CD14-positive monocyte (primary cell): ENCODE results near the gene SMARCAD1. TPM values are rescaled to one million over a fixed set of nuclear protein-coding genes. Genes with fewer than 3 reads are reported as not detected.
A peak's percentile ranks its signal among the peaks of the same experiment; 100 is the strongest.

ENCODE experiments used
- DNase-seq, 3 donors: peaks; one replicate each; pipeline ENCODE4 v3.0.0-alpha.2; 2011 to 2022
- H2AFZ ChIP-seq: 2 replicates; pipeline ENCODE4 v1.6.0; 2012; ENCODE audit warnings: mild to moderate bottlenecking, low read depth, low read length, inconsistent platforms; ENCODE audit not compliant: insufficient read depth, poor library complexity, severe bottlenecking
- H3K27ac ChIP-seq, 2 donors: 1 replicate in 1 of 2; 2 replicates in 1 of 2; pipeline ENCODE4 v1.5.1; 2012 to 2013; ENCODE audit warnings: low read length in 2 of 2, control low read depth in 1 of 2, inconsistent platforms in 1 of 2, low read depth in 1 of 2, mild to moderate bottlenecking in 1 of 2
- H3K27me3 ChIP-seq, 2 donors: one replicate each; pipeline versions ENCODE4 v1.6.0 to v1.6.1; 2011 to 2013; ENCODE audit warnings: low read length in 2 of 2; ENCODE audit not compliant: control insufficient read depth in 2 of 2, insufficient read depth in 2 of 2
- H3K36me3 ChIP-seq, 2 donors: replicated peaks in 1 of 2; 1 replicate in 1 of 2; 2 replicates in 1 of 2; pipeline versions ENCODE4 v1.5.1 to v1.6.1; 2012 to 2013; ENCODE audit warnings: low read length in 2 of 2, control low read depth in 1 of 2, inconsistent platforms in 1 of 2, mild to moderate bottlenecking in 1 of 2; ENCODE audit not compliant: insufficient read depth in 2 of 2, control insufficient read depth in 1 of 2
- H3K4me1 ChIP-seq, 2 donors: 1 replicate in 1 of 2; 2 replicates in 1 of 2; pipeline versions ENCODE4 v1.5.1 to v1.6.1; 2012 to 2013; ENCODE audit warnings: low read length in 2 of 2, control low read depth in 1 of 2, inconsistent platforms in 1 of 2, mild to moderate bottlenecking in 1 of 2, moderate library complexity in 1 of 2; ENCODE audit not compliant: insufficient read depth in 2 of 2, control insufficient read depth in 1 of 2
- H3K4me2 ChIP-seq: replicated peaks from 2 replicates; pipeline ENCODE3; 2012; ENCODE audit warnings: low read length, moderate library complexity, mild to moderate bottlenecking; ENCODE audit not compliant: poor library complexity, severe bottlenecking; ENCODE audit errors: extremely low read depth
- H3K4me3 ChIP-seq, 3 experiments: fragments of 200-600 bp in 1 of 3; sonication (generic) in 1 of 3; replicated peaks in 1 of 3; 1 replicate in 2 of 3; 2 replicates in 1 of 3; pipeline ENCODE4 v1.5.1; 2011 to 2013; ENCODE audit warnings: low read length in 3 of 3, mild to moderate bottlenecking in 3 of 3, control low read depth in 2 of 3, low read depth in 2 of 3, inconsistent platforms in 1 of 3, moderate library complexity in 1 of 3
- H3K79me2 ChIP-seq: 2 replicates; pipeline ENCODE4 v1.6.0; 2012; ENCODE audit warnings: mild to moderate bottlenecking, control low read depth, inconsistent platforms, low read length, moderate library complexity; ENCODE audit not compliant: insufficient read depth
- H3K9ac ChIP-seq: 2 replicates; pipeline ENCODE4 v1.6.0; 2017; ENCODE audit warnings: low read length, mild to moderate bottlenecking; ENCODE audit not compliant: insufficient read depth, poor library complexity, severe bottlenecking
- H3K9me3 ChIP-seq, 2 donors: replicated peaks in 1 of 2; 1 replicate in 1 of 2; 2 replicates in 1 of 2; pipeline versions ENCODE4 v1.5.1 to v1.6.1; 2012 to 2013; ENCODE audit warnings: low read length in 2 of 2, control low read depth in 1 of 2; ENCODE audit not compliant: control insufficient read depth in 1 of 2, insufficient read depth in 1 of 2
- H4K20me1 ChIP-seq: 2 replicates; pipeline ENCODE4 v1.6.0; 2012; ENCODE audit warnings: mild to moderate bottlenecking, low read length, control low read depth, moderate library complexity; ENCODE audit not compliant: insufficient read depth
- H3K27ac Mint-ChIP-seq, 7 donors: one replicate each; pipeline ENCODE4 v1.8.0; 2020; ENCODE audit warnings: mild to moderate bottlenecking in 7 of 7, mixed read lengths in 7 of 7, moderate library complexity in 6 of 7, inconsistent platforms in 2 of 7
- H3K27me3 Mint-ChIP-seq, 3 donors: one replicate each; pipeline ENCODE4 v1.8.0; 2021 to 2022; ENCODE audit warnings: low read depth in 3 of 3, mild to moderate bottlenecking in 3 of 3, mixed read lengths in 3 of 3, moderate library complexity in 3 of 3, inconsistent platforms in 1 of 3
- H3K36me3 Mint-ChIP-seq, 2 donors: one replicate each; pipeline ENCODE4 v1.8.0; 2020; ENCODE audit warnings: mixed read lengths in 2 of 2, inconsistent platforms in 1 of 2, mild to moderate bottlenecking in 1 of 2
- H3K4me1 Mint-ChIP-seq: one replicate; pipeline ENCODE4 v1.8.0; 2020; ENCODE audit warnings: mild to moderate bottlenecking, mixed read lengths
- H3K4me3 Mint-ChIP-seq, 2 donors: one replicate each; pipeline ENCODE4 v1.8.0; 2020; ENCODE audit warnings: mild to moderate bottlenecking in 2 of 2, mixed read lengths in 2 of 2, moderate library complexity in 1 of 2
- H3K9me3 Mint-ChIP-seq, 7 donors: one replicate each; pipeline ENCODE4 v1.8.0; 2020 to 2022; ENCODE audit warnings: mixed read lengths in 7 of 7, mild to moderate bottlenecking in 6 of 7, moderate library complexity in 6 of 7, inconsistent platforms in 2 of 7
- CTCF ChIP-seq: fragments of 200-600 bp; IDR thresholded peaks from one replicate; pipeline ENCODE4 v1.8.0; 2022; ENCODE audit warnings: antibody characterized with exemption, mild to moderate bottlenecking
- WGBS: methylation state at CpG from one replicate; pipeline ENCODE4 v1.1.5; 2013; ENCODE audit warnings: missing lambda C conversion rate; ENCODE audit not compliant: insufficient coverage; 5-methylcytosine and 5-hydroxymethylcytosine counted together
- intact Hi-C, 2 donors: fragments of 100-400 bp; cut with micrococcal nuclease; formaldehyde crosslinking; loops; one replicate each; pipeline versions ENCODE4 v1.15.0 to v1.15.1; 2023
- polyA minus RNA-seq: library from RNA; depleted of rRNA, polyadenylated mRNA; stranded (reverse); fragments of >200 nt; gene quantifications from 2 replicates; pipeline ENCODE4 v1.2.3, GENCODE V29; 2012
- polyA plus RNA-seq, 3 donors: library from polyadenylated mRNA; depleted of rRNA in 1 of 3; unstranded in 2 of 3; stranded (reverse) in 1 of 3; fragments of 300-500 nt in 2 of 3; fragments of >200 nt in 1 of 3; fragmentation: Illumina TruSeq in 2 of 3; gene quantifications; 1 replicate in 2 of 3; 2 replicates in 1 of 3; pipeline ENCODE4 v1.2.3, GENCODE V29; 2012 to 2021
- total RNA-seq, 12 experiments: library from RNA in 1 of 12; stranded (reverse) in 1 of 12; fragments of 120-200 nt in 1 of 12; gene quantifications; one replicate each; pipeline ENCODE4 v1.2.4 and lab custom pipeline; 2013 to 2026; ENCODE audit warnings: mixed read lengths in 6 of 12, inconsistent platforms in 1 of 12

The SMARCAD1 gene
- 19.6 TPM for total RNA-seq (2013)
- polyA plus RNA-seq (1 to 10 TPM; 4.9 to 7.0 (median 6.6) TPM), polyA minus RNA-seq (4.6 and 7.6 TPM in 2 replicates), total RNA-seq (lab: John Stamatoyannopoulos, UW) (7.1 to 34.9 (median 21.4) reads per million in 11 experiments)

- H4K20me1 ChIP-seq, result no peaks in the 10 kb centered on the region
- intact Hi-C loops, result no loop called here
- TF ChIP-seq CTCF, result no peak
- peak; percentile 84 for DNase-seq
- peaks cover 24% of the 10 kb centered on the region for H3K79me2 ChIP-seq
- Mint-ChIP-seq H3K36me3 (peaks cover 13 to 25% of the 10 kb centered on the region in 2 donors), H3K27me3 (peaks cover 0 to 8% (median 6%) of the 10 kb centered on the region in 3 donors), H3K4me1 (peaks cover 13% of the 10 kb centered on the region), H3K4me3 (peak within 1 kb of the TSS; percentile 97 to 99), H3K9me3 (peaks cover 0 to 8% (median 0%) of the 10 kb centered on the region in 7 donors), H3K27ac (peak within 1 kb of the TSS; percentile 95 to 99 (median 98))
- H3K9ac ChIP-seq, result peak within 1 kb of the TSS; percentile 92
- H3K36me3 ChIP-seq, result peaks cover 14 to 23% of the 10 kb centered on the region in 2 donors
- peak within 1 kb of the TSS; percentile 77 to 98 for H3K27ac ChIP-seq
- H3K27me3 ChIP-seq, result no peaks in the 10 kb centered on the region
- peaks cover 11 to 12% of the 10 kb centered on the region in 2 donors for H3K4me1 ChIP-seq
- H2AFZ ChIP-seq, result peak within 1 kb of the TSS; percentile 99
- H3K4me3 ChIP-seq, result peak within 1 kb of the TSS; percentile 76 to 98 (median 83)
- H3K4me2 ChIP-seq, result peak within 1 kb of the TSS; percentile 74
- under 1% methylated on average over 29 of the region's 57 CpGs for WGBS
- H3K9me3 ChIP-seq, result no peaks in the 10 kb centered on the region
Measured at GRCh38 chr4:94207469-94208224, at the start of gene SMARCAD1. Gene SMARCAD1, plus strand, starts transcription at chr4:94207865. Its CDS starts 530 bp downstream, at chr4:94208395.

- Mint-ChIP-seq H3K36me3 (no peaks in the 10 kb centered on the region), H3K27ac (no peak overlapping the region), H3K9me3 (peaks cover 10 to 35% (median 15%) of the 10 kb centered on the region in 7 donors), H3K4me1 (no peaks in the 10 kb centered on the region), H3K4me3 (no peak overlapping the region), H3K27me3 (peaks cover 0 to 3% (median 0%) of the 10 kb centered on the region in 3 donors)
- no peaks in the 10 kb centered on the region for H3K79me2 ChIP-seq
- no peaks in the 10 kb centered on the region for H3K27me3 ChIP-seq
- no peak for DNase-seq
- no peak overlapping the region for H2AFZ ChIP-seq
- peaks cover 10 to 13% of the 10 kb centered on the region in 2 donors for H3K9me3 ChIP-seq
- no peak overlapping the region for H3K27ac ChIP-seq
- no peak for TF ChIP-seq CTCF
- H3K9ac ChIP-seq, result no peak overlapping the region
- H3K4me3 ChIP-seq, result no peak overlapping the region
- WGBS, result no CpG with 5 or more reads among the region's 3 CpGs
- intact Hi-C loops, result no loop called here
- H4K20me1 ChIP-seq, result no peaks in the 10 kb centered on the region
- H3K4me1 ChIP-seq, result no peaks in the 10 kb centered on the region
- no peak overlapping the region for H3K4me2 ChIP-seq
- H3K36me3 ChIP-seq, result no peaks in the 10 kb centered on the region
Measured at GRCh38 chr4:94158883-94159282, 48.8 kb upstream of the SMARCAD1 start.
